ENCODE results near the gene ADH1A.

ADH1A gene

GRCh38 chr4:99310389-99310788, 19.6 kb upstream of the ADH1A start:
- TF ChIP-seq GATA1 (IDR thresholded peaks at IDR 0.05; ENCODE audit: low read depth, low read length) (no peak), POLR2A (IDR thresholded peaks at IDR 0.05; ENCODE audit: low read length) (no peak)
- no peak for DNase-seq

GRCh38 chr4:99305638-99306400, 15.0 kb upstream of the ADH1A start:
- no peak for TF ChIP-seq GATA1 (IDR thresholded peaks at IDR 0.05; ENCODE audit: low read depth, low read length)
- TF ChIP-seq POLR2A (IDR thresholded peaks at IDR 0.05; ENCODE audit: low read length), result no peak
- DNase-seq, result no peak

GRCh38 chr4:99301376-99302164, 10.8 kb upstream of the ADH1A start:
- DNase-seq, result no peak
- TF ChIP-seq GATA1 (IDR thresholded peaks at IDR 0.05; ENCODE audit: low read depth, low read length), result no peak
- TF ChIP-seq POLR2A (IDR thresholded peaks at IDR 0.05; ENCODE audit: low read length), result no peak

GRCh38 chr4:99300934-99301333, 10.1 kb upstream of the ADH1A start:
- no peak for TF ChIP-seq GATA1 (IDR thresholded peaks at IDR 0.05; ENCODE audit: low read depth, low read length)
- TF ChIP-seq POLR2A (IDR thresholded peaks at IDR 0.05; ENCODE audit: low read length), result no peak

GRCh38 chr4:99293357-99293756, 2.6 kb upstream of the ADH1A start:
- no peak for DNase-seq
- TF ChIP-seq GATA1 (IDR thresholded peaks at IDR 0.05; ENCODE audit: low read depth, low read length), result no peak
- no peak for TF ChIP-seq POLR2A (IDR thresholded peaks at IDR 0.05; ENCODE audit: low read length)

More at GRCh38 chr4:99300934-99301333, 10.1 kb upstream of the ADH1A start:
- no peak for DNase-seq

GRCh38 chr4:99285387-99285786, 5.4 kb downstream of the ADH1A start:
- DNase-seq, result no peak
- no peak for TF ChIP-seq POLR2A (IDR thresholded peaks at IDR 0.05; ENCODE audit: low read length)
- no peak for TF ChIP-seq GATA1 (IDR thresholded peaks at IDR 0.05; ENCODE audit: low read depth, low read length)

GRCh38 chr4:99282731-99283130, 8.1 kb downstream of the ADH1A start:
- no peak for DNase-seq

GRCh38 chr4:99281261-99281660, 9.5 kb downstream of the ADH1A start:
- no peak for DNase-seq
- no peak for TF ChIP-seq GATA1 (IDR thresholded peaks at IDR 0.05; ENCODE audit: low read depth, low read length)

More at GRCh38 chr4:99282731-99283130, 8.1 kb downstream of the ADH1A start:
- TF ChIP-seq GATA1 (IDR thresholded peaks at IDR 0.05; ENCODE audit: low read depth, low read length) (no peak), POLR2A (IDR thresholded peaks at IDR 0.05; ENCODE audit: low read length) (no peak)

GRCh38 chr4:99276417-99276816, 14.4 kb downstream of the ADH1A start:
- no peak for DNase-seq
- no peak for TF ChIP-seq GATA1 (IDR thresholded peaks at IDR 0.05; ENCODE audit: low read depth, low read length)
- TF ChIP-seq POLR2A (IDR thresholded peaks at IDR 0.05; ENCODE audit: low read length), result no peak

- TF ChIP-seq POLR2A (IDR thresholded peaks at IDR 0.05; ENCODE audit: low read length) (no peak), GATA1 (IDR thresholded peaks at IDR 0.05; ENCODE audit: low read depth, low read length) (no peak)
- no peak for DNase-seq
Measured at GRCh38 chr4:99275885-99276284, 14.9 kb downstream of the ADH1A start.

GRCh38 chr4:99275050-99275449, 15.7 kb downstream of the ADH1A start:
- TF ChIP-seq GATA1 (IDR thresholded peaks at IDR 0.05; ENCODE audit: low read depth, low read length), result no peak
- TF ChIP-seq POLR2A (IDR thresholded peaks at IDR 0.05; ENCODE audit: low read length), result no peak
- DNase-seq, result no peak

GRCh38 chr4:99273704-99274103, 17.1 kb downstream of the ADH1A start:
- no peak for TF ChIP-seq GATA1 (IDR thresholded peaks at IDR 0.05; ENCODE audit: low read depth, low read length)
- TF ChIP-seq POLR2A (IDR thresholded peaks at IDR 0.05; ENCODE audit: low read length), result no peak

GRCh38 chr4:99264927-99265326, 25.9 kb downstream of the ADH1A start:
- TF ChIP-seq GATA1 (IDR thresholded peaks at IDR 0.05; ENCODE audit: low read depth, low read length) (no peak), POLR2A (IDR thresholded peaks at IDR 0.05; ENCODE audit: low read length) (no peak)

More at GRCh38 chr4:99273704-99274103, 17.1 kb downstream of the ADH1A start:
- DNase-seq, result no peak

GRCh38 chr4:99252746-99253145, 38.0 kb downstream of the ADH1A start:
- no peak for DNase-seq
- TF ChIP-seq POLR2A (IDR thresholded peaks at IDR 0.05; ENCODE audit: low read length), result no peak
- TF ChIP-seq GATA1 (IDR thresholded peaks at IDR 0.05; ENCODE audit: low read depth, low read length), result no peak

More at GRCh38 chr4:99264927-99265326, 25.9 kb downstream of the ADH1A start:
- no peak for DNase-seq

Data from erythroblast (primary cell).